ENCODE data around the gene HCAR2. TPM values are rescaled to one million over a fixed set of nuclear protein-coding genes. Genes with fewer than 3 reads are reported as not detected.

The HCAR2 gene
- total RNA-seq, 4 donors from 2014 or later = 0.18 TPM; not detected in 3

- in situ Hi-C loops (cut with MboI; ENCODE audit: low sequenced_read_pairs in 4 of 4) = loop anchor here in 1 of 4 donors (10.0 kb wide), 1 partner anchor 213 kb away; no protein-coding TSS in a partner anchor
- DNase-seq (no peak), ATAC-seq (no peak)
- H3K27ac ChIP-seq = no peak overlapping the region
- H3K4me1 ChIP-seq = peaks cover 0 to 6% of the 10 kb centered on the region in 2 donors
- no peaks in the 10 kb centered on the region for H3K27me3 ChIP-seq
- TF ChIP-seq CTCF (IDR thresholded peaks at IDR 0.05 in 4 of 5, conservative IDR thresholded peaks at IDR 0.05 in 1 of 5) (no peak), POLR2A (IDR thresholded peaks at IDR 0.05) (no peak)
- intact Hi-C loops (cut with DNase I; ENCODE audit: low total_unique reads) = no loop called here
- H3K9me3 ChIP-seq = no peaks in the 10 kb centered on the region
- H3K4me3 ChIP-seq = no peak overlapping the region
- H3K36me3 ChIP-seq = no peaks in the 10 kb centered on the region
Measured at GRCh38 chr12:122747224-122748135, 44.3 kb upstream of the HCAR2 start.

- ATAC-seq = no peak
- TF ChIP-seq POLR2A (IDR thresholded peaks at IDR 0.05) (no peak), CTCF (IDR thresholded peaks at IDR 0.05 in 4 of 5, conservative IDR thresholded peaks at IDR 0.05 in 1 of 5) (no peak)
- Histone ChIP-seq H3K36me3 (no peaks in the 10 kb centered on the region), H3K4me1 (no peaks in the 10 kb centered on the region), H3K27ac (no peak overlapping the region), H3K9me3 (no peaks in the 10 kb centered on the region), H3K27me3 (no peaks in the 10 kb centered on the region), H3K4me3 (no peak overlapping the region)
- in situ Hi-C loops (cut with MboI; ENCODE audit: low sequenced_read_pairs in 4 of 4) (loop anchor here in 1 of 4 donors (10.0 kb wide), 1 partner anchor 209 kb away; no protein-coding TSS in a partner anchor), intact Hi-C loops (cut with DNase I; ENCODE audit: low total_unique reads) (no loop called here)
- no peak for DNase-seq
Measured at GRCh38 chr12:122743895-122744525, 40.9 kb upstream of the HCAR2 start.

DNA sequence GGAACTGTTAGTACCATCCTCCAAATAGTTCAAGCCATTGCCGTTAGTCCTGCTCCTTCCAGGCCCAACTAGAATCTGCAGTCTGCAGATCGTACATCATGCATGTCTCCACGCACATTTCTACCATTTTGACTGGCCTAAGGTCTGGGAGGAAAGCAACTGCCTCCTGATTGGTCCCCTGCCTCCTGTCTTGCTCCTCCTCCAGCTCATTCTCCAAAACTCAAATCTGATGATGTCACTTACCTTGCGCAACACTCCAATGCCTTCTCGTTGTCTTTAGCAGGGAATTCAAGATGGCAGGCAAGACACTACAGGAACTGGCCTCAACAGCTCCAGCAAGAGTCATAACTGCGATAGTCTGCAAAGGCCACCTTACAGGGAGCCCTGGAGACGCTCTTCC lies 37.2 kb upstream of the HCAR2 start:
- H3K27me3 ChIP-seq = no peaks in the 10 kb centered on the region
- in situ Hi-C loops (cut with MboI; ENCODE audit: low sequenced_read_pairs in 4 of 4) = loop anchor here in 1 of 4 donors (10.0 kb wide), 1 partner anchor 206 kb away; no protein-coding TSS in a partner anchor
- H3K4me1 ChIP-seq = no peaks in the 10 kb centered on the region
- H3K27ac ChIP-seq = no peak overlapping the region
- DNase-seq = no peak
- no peak for TF ChIP-seq CTCF (IDR thresholded peaks at IDR 0.05 in 4 of 5, conservative IDR thresholded peaks at IDR 0.05 in 1 of 5)
- no peak for TF ChIP-seq POLR2A (IDR thresholded peaks at IDR 0.05)
- intact Hi-C loops (cut with DNase I; ENCODE audit: low total_unique reads) = no loop called here
- ATAC-seq = no peak
- no peaks in the 10 kb centered on the region for H3K9me3 ChIP-seq
- H3K4me3 ChIP-seq = no peak overlapping the region
- no peaks in the 10 kb centered on the region for H3K36me3 ChIP-seq

GRCh38 chr12:122738571-122738970 lies 35.4 kb upstream of the HCAR2 start:
- in situ Hi-C loops (cut with MboI; ENCODE audit: low sequenced_read_pairs in 4 of 4) (no loop called here), intact Hi-C loops (cut with DNase I; ENCODE audit: low total_unique reads) (no loop called here)
- Histone ChIP-seq H3K9me3 (no peaks in the 10 kb centered on the region), H3K27ac (no peak overlapping the region), H3K4me1 (no peaks in the 10 kb centered on the region), H3K4me3 (no peak overlapping the region), H3K27me3 (no peaks in the 10 kb centered on the region), H3K36me3 (no peaks in the 10 kb centered on the region)
- no peak for TF ChIP-seq POLR2A (IDR thresholded peaks at IDR 0.05)
- TF ChIP-seq CTCF (IDR thresholded peaks at IDR 0.05 in 4 of 5, conservative IDR thresholded peaks at IDR 0.05 in 1 of 5) = no peak
- DNase-seq (no peak), ATAC-seq (no peak)

Data from gastrocnemius medialis (tissue), 4 donors.